ENCODE data around the gene VN1R5. TPM values are rescaled to one million over a fixed set of nuclear protein-coding genes. Genes with fewer than 3 reads are reported as not detected.

The VN1R5 gene
- total RNA-seq, 1 experiment from 2014 or later, result not detected

GRCh38 chr1:247211339-247211738, 44.5 kb upstream of the VN1R5 start:
- no peak overlapping the region for H3K56ac ChIP-seq (ENCODE audit: insufficient read length, low read depth, low read length)
- H4K20me1 ChIP-seq (ENCODE audit: control insufficient read depth, insufficient read depth, insufficient read length), result no peaks in the 10 kb centered on the region
- H3K14ac ChIP-seq (ENCODE audit: insufficient read depth, low read length), result no peak overlapping the region
- no peak overlapping the region for H3K9ac ChIP-seq (ENCODE audit: extremely low read depth, insufficient read length, low read length)
- no peak overlapping the region for H3T11ph ChIP-seq (ENCODE audit: low read length)
- H2AK5ac ChIP-seq (ENCODE audit: insufficient read length, low read length), result no peak overlapping the region
- peak overlapping the region in 1 of 2 experiments; percentile 53; a peak in 1 of 5 replicates for H3K4me3 Mint-ChIP-seq
- no peak overlapping the region for H2BK120ac ChIP-seq (ENCODE audit: low read depth, low read length, poor library complexity, severe bottlenecking)
- H3K4me1 Mint-ChIP-seq, result peaks cover 18 to 24% of the 10 kb centered on the region in 2 experiments
- H4K91ac ChIP-seq (ENCODE audit: insufficient read length, low read depth, low read length), result no peak overlapping the region
- H3K79me1 ChIP-seq (ENCODE audit: insufficient read depth, low read depth, low read length, poor library complexity, severe bottlenecking), result peaks cover 9% of the 10 kb centered on the region
- no peak overlapping the region for H3K4ac ChIP-seq (ENCODE audit: low read depth, low read length)
- no peak overlapping the region for H3K27ac ChIP-seq (ENCODE audit: insufficient read length, low read depth, low read length)
- no peak for DNase-seq
- H3K23me2 ChIP-seq (ENCODE audit: insufficient read length, low read depth, low read length, poor library complexity, severe bottlenecking), result peaks cover 8% of the 10 kb centered on the region
- no CpG with 5 or more reads among the region's 7 CpGs for WGBS (ENCODE audit: extremely low coverage, insufficient read length, low lambda C conversion rate)
- no peak overlapping the region for H4K5ac ChIP-seq (ENCODE audit: insufficient read length, low read depth, low read length)
- no peak overlapping the region for H2BK12ac ChIP-seq (ENCODE audit: insufficient read length, low read depth, low read length)
- H2BK15ac ChIP-seq (ENCODE audit: low read depth, low read length), result no peak overlapping the region
- peaks cover 12% of the 10 kb centered on the region for H3K79me2 ChIP-seq (ENCODE audit: insufficient read depth, low read length)
- H3K4me2 ChIP-seq (ENCODE audit: insufficient read depth, insufficient read length, low read length), result no peak overlapping the region
- H3K23ac ChIP-seq (ENCODE audit: insufficient read length, low read depth, low read length), result no peak overlapping the region
- H2AFZ ChIP-seq (ENCODE audit: low read length), result no peak overlapping the region
- H3K9me3 Mint-ChIP-seq, result no peaks in the 10 kb centered on the region
- no peak overlapping the region for H2BK5ac ChIP-seq (ENCODE audit: insufficient read length, low read length)
- H3K9me3 ChIP-seq (ENCODE audit: control insufficient read depth, low read depth, low read length), result no peaks in the 10 kb centered on the region
- H2BK20ac ChIP-seq (ENCODE audit: low read depth, low read length, poor library complexity, severe bottlenecking), result no peak overlapping the region
- H3K27me3 Mint-ChIP-seq (ENCODE audit: low read depth), result no peaks in the 10 kb centered on the region; the same call in 1 of the 2 replicates
- TF ChIP-seq CTCF (conservative IDR thresholded peaks at IDR 0.05), result no peak
- no peak overlapping the region for H3K18ac ChIP-seq (ENCODE audit: insufficient read length, low read depth, low read length)
- peak overlapping the region in 1 of 3 experiments; percentile 57; a peak in 1 of 7 replicates for H3K27ac Mint-ChIP-seq
- H4K8ac ChIP-seq (replicated peaks; ENCODE audit: insufficient read length, low read depth, low read length), result no peak overlapping the region
- peaks cover 7% of the 10 kb centered on the region for H3K4me1 ChIP-seq (ENCODE audit: insufficient read depth, low read length)
- H3K27me3 ChIP-seq (ENCODE audit: insufficient read depth, low read length), result no peaks in the 10 kb centered on the region
- H3K36me3 Mint-ChIP-seq (ENCODE audit: insufficient read depth in 1 of 3, low read depth in 3 of 3), result peaks cover 1 to 5% (median 4%) of the 10 kb centered on the region in 3 experiments; a peak in 6 of 7 replicates
